Neural crest cell (in vitro differentiated cells): ENCODE results near the gene UBE2E1. TPM values are rescaled to one million over a fixed set of nuclear protein-coding genes. Genes with fewer than 3 reads are reported as not detected.

Experiments used
- DNase-seq: peaks from one replicate; pipeline ENCODE4 v3.0.0; 2021; ENCODE audit warnings: low read depth, mixed read lengths, low spot score
- H3K27ac Mint-ChIP-seq: one replicate; pipeline ENCODE4 v1.8.0; 2021; ENCODE audit warnings: mild to moderate bottlenecking, mixed read lengths; ENCODE audit not compliant: unreplicated experiment
- H3K27me3 Mint-ChIP-seq: 2 replicates; pipeline ENCODE4 v1.8.0; 2021; ENCODE audit warnings: low read depth, mild to moderate bottlenecking, mixed read lengths
- H3K36me3 Mint-ChIP-seq: 2 replicates; pipeline ENCODE4 v1.8.0; 2021; ENCODE audit warnings: low read depth, mild to moderate bottlenecking, mixed read lengths
- H3K4me1 Mint-ChIP-seq: 2 replicates; pipeline ENCODE4 v1.8.0; 2021; ENCODE audit warnings: mixed read lengths
- H3K4me3 Mint-ChIP-seq: one replicate; pipeline ENCODE4 v1.8.0; 2021; ENCODE audit warnings: mild to moderate bottlenecking, mixed read lengths
- H3K9me3 Mint-ChIP-seq: 2 replicates; pipeline ENCODE4 v1.8.0; 2021; ENCODE audit warnings: mixed read lengths
- CTCF ChIP-seq: fragments of 200-600 bp; sonication (generic); conservative IDR thresholded peaks from 2 replicates; pipeline ENCODE4 v1.5.0; 2021; ENCODE audit warnings: antibody characterized with exemption, mild to moderate bottlenecking
- total RNA-seq: library from RNA; stranded (reverse); gene quantifications from 2 replicates; pipeline ENCODE4 v1.2.1, GENCODE V29; 2021

UBE2E1 gene
- total RNA-seq, 1 donor from 2014 or later, result 86.2 TPM

GRCh38 chr3:23781871-23782270, 23.9 kb upstream of the UBE2E1 start:
- no peak overlapping the region for H3K27ac Mint-ChIP-seq
- no peak overlapping the region for H3K4me3 Mint-ChIP-seq
- TF ChIP-seq CTCF, result no peak
- no peak for DNase-seq
- no peaks in the 10 kb centered on the region for H3K9me3 Mint-ChIP-seq
- peaks cover 2% of the 10 kb centered on the region for H3K4me1 Mint-ChIP-seq
- no peaks in the 10 kb centered on the region for H3K36me3 Mint-ChIP-seq
- H3K27me3 Mint-ChIP-seq, result no peaks in the 10 kb centered on the region

- no peaks in the 10 kb centered on the region for H3K9me3 Mint-ChIP-seq
- H3K4me1 Mint-ChIP-seq, result no peaks in the 10 kb centered on the region
- H3K27ac Mint-ChIP-seq, result no peak overlapping the region
- no peak for DNase-seq
- no peak overlapping the region for H3K4me3 Mint-ChIP-seq
- no peaks in the 10 kb centered on the region for H3K36me3 Mint-ChIP-seq
- no peak for TF ChIP-seq CTCF
- no peaks in the 10 kb centered on the region for H3K27me3 Mint-ChIP-seq
Measured at GRCh38 chr3:23785097-23785645, 20.6 kb upstream of the UBE2E1 start.

- Mint-ChIP-seq H3K27ac (no peak overlapping the region), H3K27me3 (no peaks in the 10 kb centered on the region), H3K4me3 (no peak overlapping the region), H3K36me3 (no peaks in the 10 kb centered on the region), H3K4me1 (no peaks in the 10 kb centered on the region), H3K9me3 (no peaks in the 10 kb centered on the region)
- no peak for DNase-seq
- no peak for TF ChIP-seq CTCF
Measured at GRCh38 chr3:23785882-23786281, 19.9 kb upstream of the UBE2E1 start.

GRCh38 chr3:23791678-23792077, 14.1 kb upstream of the UBE2E1 start:
- H3K27me3 Mint-ChIP-seq, result no peaks in the 10 kb centered on the region
- H3K36me3 Mint-ChIP-seq, result no peaks in the 10 kb centered on the region
- H3K4me1 Mint-ChIP-seq, result no peaks in the 10 kb centered on the region
- H3K9me3 Mint-ChIP-seq, result no peaks in the 10 kb centered on the region
- no peak for DNase-seq
- TF ChIP-seq CTCF, result no peak
- no peak overlapping the region for H3K27ac Mint-ChIP-seq
- no peak overlapping the region for H3K4me3 Mint-ChIP-seq

GRCh38 chr3:23793528-23794134, 12.1 kb upstream of the UBE2E1 start:
- H3K4me3 Mint-ChIP-seq, result no peak overlapping the region
- H3K27me3 Mint-ChIP-seq, result no peaks in the 10 kb centered on the region
- H3K36me3 Mint-ChIP-seq, result no peaks in the 10 kb centered on the region
- no peaks in the 10 kb centered on the region for H3K4me1 Mint-ChIP-seq
- TF ChIP-seq CTCF, result no peak
- no peaks in the 10 kb centered on the region for H3K9me3 Mint-ChIP-seq
- H3K27ac Mint-ChIP-seq, result no peak overlapping the region
- no peak for DNase-seq
